ENCODE results near the gene LIX1L.
"Not testable (repeated sequence)": the region's sequence is repeated elsewhere in the genome, so short reads cannot be mapped to it uniquely, and the experiment has no call there.

LIX1L gene

GRCh38 chr1:145936247-145936646, 21.6 kb downstream of the LIX1L start:
- no peak for DNase-seq (ENCODE audit: low read depth)

GRCh38 chr1:145935708-145936107, 22.1 kb downstream of the LIX1L start:
- no peak for DNase-seq (ENCODE audit: low read depth)

- DNase-seq (ENCODE audit: low read depth): not testable (repeated sequence)
These were observed 25.3 kb downstream of the LIX1L start for GRCh38 chr1:145932522-145933009.

DNA sequence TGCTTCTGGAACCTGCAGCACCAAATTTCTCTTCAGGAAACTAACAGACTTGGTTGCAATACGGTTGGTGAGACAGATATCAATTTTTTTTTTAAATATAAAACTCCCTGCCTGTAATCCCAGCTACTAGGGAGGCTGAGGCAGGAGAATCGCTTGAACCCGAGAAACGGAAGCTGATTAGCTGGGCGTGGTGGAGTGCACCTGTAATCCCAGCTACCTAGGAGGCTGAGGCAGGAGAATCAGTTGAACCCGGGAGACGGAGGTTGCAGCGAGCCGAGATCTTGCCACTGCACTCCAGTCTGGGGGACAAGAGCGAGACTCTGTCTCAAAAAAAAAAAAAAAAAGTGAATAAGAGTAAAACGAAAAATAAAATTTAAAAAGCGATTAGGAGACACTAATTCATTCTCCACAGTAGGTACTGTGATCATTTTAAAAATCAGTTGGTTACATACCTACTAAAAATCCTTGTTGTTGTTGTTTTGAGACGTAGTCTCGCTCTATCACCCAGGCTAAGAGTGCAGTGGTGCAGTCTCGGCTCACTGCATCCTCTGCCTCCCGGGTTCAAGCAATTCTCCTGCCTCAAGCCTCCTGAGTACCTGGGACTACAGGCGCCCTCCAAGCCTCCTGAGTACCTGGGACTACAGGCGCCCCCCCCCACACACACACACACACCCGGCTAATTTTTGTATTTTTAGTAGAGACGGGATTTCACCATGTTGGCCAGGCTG, 29.7 kb downstream of the LIX1L start:
- DNase-seq (ENCODE audit: low read depth): no peak

DNA sequence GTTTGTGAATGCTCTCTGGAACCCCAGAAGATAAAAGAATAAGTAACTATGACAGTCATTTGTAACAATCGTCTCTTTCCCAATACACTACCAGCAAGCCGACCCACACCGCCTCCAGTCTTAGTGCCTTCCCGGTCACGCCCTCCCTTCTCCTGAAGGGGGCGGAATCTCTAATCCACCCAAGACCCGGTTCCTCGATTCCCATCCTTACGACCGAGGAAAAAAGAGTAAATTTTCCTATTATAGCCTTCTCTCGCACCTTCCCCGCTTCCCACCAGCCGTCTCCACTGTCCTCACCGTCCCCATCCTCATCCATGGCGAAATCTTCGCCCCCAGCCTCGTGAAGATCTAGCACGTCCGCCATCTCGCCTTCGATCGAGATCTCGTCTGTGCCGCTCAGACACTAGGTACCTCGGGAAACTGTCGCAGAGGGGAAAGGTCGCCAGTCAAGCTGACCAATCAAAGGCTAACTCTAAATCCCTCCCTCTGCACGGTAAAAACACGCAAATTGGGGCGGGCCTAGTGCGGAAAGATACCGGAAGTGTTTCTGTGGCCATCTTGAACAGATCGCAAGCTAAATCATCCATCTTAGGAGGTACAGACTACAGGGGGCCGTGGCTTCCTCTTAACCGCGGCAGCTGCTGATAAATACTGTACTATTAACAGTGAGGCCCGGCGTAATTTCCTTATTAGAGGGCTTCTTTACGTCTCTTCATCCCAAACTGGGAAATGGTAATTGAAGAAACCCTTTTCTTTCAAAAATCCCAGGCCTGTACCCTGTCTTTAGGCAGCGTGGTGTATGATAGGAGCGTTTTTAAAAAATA, 30.5 kb downstream of the LIX1L start, which contains the start of gene RBM8A:
Gene RBM8A (minus strand): TSS at position 422 of the 824 bp plus-strand sequence. CDS start 58 bp downstream, at position 364.
- DNase-seq (ENCODE audit: low read depth): peak; percentile 93

DNA sequence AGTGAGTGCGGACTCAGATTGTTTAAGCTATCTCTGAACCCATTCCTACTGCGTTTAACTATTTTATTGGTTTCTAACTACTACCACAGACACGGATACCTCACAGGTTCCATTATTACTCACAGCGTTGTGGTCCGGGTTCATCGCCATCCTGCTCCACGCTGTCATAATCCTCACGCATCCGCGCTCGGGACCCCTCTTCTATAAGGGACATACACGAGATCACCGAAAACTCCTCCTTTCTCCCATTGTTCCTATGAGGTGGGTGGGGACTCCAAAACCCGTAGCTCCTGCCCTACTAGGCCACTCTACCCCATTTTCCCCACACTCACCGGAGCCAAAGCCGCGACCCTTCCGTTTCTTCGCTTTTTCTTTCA, 31.1 kb downstream of the LIX1L start:
- DNase-seq (ENCODE audit: low read depth): no peak

GRCh38 chr1:145922266-145922665, 35.6 kb downstream of the LIX1L start:
- DNase-seq (ENCODE audit: low read depth): no peak

DNA sequence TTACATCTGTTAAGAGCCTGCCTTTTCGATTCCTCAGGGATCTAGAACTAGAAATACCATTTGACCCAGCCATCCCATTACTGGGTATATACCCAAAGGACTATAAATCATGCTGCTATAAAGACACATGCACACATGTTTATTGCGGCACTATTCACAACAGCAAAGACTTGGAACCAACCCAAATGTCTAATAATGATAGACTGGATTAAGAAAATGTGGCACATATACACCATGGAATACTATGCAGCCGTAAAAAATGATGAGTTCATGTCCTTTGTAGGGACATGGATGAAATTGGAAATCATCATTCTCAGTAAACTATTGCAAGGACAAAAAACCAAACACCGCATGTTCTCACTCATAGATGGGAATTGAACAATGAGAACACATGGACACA, 37.5 kb downstream of the LIX1L start:
- not testable (repeated sequence) for DNase-seq (ENCODE audit: low read depth)

DNA sequence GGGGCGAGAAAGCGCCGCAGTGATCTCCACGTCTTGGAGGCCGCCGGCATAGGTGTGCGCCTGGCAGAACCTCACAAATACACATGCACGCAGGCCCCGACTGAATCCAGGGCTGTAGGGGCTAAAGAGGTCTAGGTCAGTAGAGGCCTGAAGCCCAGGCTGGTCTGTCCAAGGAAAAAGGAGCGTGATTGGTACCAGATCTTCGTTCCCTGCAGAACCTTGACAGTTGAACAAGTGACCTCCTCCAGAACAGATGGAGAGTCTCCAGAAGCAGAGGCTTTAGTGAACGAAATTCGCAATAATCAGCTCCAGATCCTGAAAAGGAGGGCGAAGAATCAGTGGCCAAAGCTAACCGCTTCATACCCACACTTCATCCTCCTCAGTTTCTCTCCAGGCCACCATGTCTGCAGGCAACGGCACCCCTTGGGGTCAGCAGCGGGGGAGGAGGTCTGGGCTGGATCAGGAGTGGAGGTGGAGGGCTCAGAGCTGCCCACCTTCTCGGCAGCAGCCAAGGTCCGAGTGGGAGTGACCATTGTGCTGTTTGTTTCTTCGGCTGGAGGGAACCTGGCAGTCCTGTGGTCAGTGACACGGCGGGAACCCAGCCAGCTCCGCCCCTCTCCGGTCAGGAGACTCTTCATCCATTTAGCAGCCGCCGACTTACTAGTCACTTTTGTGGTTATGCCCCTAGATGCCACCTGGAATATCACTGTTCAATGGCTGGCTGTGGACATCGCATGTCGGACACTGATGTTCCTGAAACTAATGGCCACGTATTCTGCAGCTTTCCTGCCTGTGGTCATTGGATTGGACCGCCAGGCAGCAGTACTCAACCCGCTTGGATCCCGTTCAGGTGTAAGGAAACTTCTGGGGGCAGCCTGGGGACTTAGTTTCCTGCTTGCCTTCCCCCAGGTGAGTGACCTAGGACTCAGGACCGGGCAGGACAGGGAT, 38.6 kb downstream of the LIX1L start:
- no peak for DNase-seq (ENCODE audit: low read depth)

DNA sequence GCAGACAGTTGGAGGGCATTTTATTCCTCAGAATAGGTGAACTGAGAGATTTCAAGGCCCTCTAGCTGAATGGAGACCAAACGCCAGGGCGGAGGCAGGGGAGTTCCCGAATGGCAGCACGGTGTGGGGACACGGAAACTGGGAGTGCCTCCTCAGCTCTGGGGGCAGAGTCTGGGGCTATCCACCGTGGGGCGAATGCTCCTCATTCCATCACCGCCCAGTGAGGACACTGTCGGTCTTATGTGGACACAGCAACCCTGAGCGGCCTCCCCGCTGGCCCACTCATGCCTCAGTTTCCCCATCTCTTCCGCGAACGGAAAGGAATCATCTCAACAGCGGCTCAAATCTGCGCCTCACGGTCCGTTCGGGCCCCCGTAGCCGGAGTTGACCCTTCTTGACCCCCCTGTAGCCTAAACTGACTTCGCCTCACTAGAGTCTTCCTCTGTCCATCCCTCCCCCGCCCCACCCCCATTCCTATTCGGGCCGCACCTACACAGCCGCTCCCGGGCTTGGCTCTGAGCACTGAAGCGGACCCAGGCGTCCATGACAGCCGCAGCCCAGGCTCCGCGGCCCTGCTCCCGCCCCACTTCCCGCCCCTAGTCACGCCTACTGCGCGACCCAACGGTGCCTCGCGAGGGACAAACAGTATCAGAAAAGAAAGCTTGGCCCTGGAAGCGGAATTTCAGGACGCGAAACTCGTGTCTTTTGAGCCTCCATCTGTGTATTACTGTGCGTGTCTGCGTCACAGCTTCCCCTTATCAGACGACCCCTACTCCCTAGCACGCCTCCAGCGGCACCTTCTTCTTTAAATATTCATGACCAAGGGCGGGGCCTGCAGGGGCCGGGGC, 39.4 kb downstream of the LIX1L start, which contains the start of gene PEX11B:
Gene PEX11B (minus strand): TSS at position 574 of the 848 bp plus-strand sequence. CDS start 29 bp downstream, at position 545.
- DNase-seq (ENCODE audit: low read depth): peak; percentile 89

- DNase-seq (ENCODE audit: low read depth): no peak
These were observed 40.2 kb downstream of the LIX1L start for GRCh38 chr1:145917595-145917994.

- DNase-seq (ENCODE audit: low read depth): no peak
These were observed 41.1 kb downstream of the LIX1L start for GRCh38 chr1:145916745-145917144.

- DNase-seq (ENCODE audit: low read depth): no peak
These were observed 45.6 kb downstream of the LIX1L start for GRCh38 chr1:145912128-145912641.

- no peak for DNase-seq (ENCODE audit: low read depth)
These were observed 49.2 kb downstream of the LIX1L start for GRCh38 chr1:145908653-145909052.

DNA sequence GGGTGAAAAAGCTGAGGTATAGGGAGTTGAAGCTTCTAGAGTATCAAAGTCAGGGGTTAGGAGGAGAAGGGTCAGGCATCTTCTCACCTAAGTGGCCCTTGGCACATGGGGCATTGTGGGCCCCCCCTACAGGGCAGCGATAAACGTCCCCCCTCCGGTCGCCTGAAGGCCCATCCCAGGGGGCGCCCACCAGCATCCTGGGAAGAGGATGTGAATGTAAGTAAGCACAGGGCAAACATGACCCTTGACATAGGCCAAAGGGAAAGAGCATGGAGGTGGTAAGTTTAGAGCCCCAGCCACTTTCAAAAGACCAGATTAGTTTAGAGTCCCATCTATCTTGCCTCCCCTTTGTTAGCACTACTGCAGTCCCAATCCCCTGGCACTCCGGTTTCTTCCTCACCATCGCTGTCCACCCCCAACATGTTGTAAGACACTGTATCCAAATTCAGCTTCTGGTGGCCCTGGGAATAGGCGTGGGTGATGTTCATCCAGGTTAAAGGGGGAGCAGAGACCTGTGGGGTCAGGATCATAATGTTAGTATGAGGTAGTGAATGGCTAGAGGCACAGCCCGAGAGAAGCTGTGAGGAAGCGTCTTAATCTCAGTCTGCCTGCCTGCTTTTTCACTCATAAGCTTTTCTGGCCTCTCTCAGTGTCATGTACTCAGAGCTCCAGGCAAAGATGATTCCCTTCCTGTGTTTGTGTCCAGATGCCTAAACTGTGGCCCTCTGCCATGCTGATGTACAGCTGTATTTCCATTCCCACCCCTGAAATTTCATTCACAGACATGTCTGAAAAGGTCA, 50.7 kb downstream of the LIX1L start:
- no peak for DNase-seq (ENCODE audit: low read depth)

GRCh38 chr1:145901312-145902021, 56.4 kb downstream of the LIX1L start:
- no peak for DNase-seq (ENCODE audit: low read depth)

DNA sequence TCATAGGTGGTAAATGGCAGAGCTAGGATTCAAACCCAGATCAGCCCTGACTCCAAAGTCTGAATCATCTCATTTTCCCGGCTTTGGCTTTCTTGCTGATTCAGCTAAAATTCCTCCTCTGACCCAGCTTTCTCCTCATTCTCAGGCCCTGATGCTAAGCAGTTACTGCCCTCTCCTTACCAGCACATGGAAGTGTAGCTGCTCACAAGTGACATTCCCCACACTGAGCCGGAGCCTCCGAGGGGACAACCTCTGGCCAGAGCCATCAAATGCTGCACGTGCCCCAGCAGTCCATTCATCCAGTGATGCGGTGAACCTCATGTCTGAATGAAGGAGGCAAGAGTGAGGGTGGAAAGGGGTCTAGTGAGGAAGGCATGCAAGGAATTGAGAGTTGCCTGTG, 59.1 kb downstream of the LIX1L start:
- no peak for DNase-seq (ENCODE audit: low read depth)

DNA sequence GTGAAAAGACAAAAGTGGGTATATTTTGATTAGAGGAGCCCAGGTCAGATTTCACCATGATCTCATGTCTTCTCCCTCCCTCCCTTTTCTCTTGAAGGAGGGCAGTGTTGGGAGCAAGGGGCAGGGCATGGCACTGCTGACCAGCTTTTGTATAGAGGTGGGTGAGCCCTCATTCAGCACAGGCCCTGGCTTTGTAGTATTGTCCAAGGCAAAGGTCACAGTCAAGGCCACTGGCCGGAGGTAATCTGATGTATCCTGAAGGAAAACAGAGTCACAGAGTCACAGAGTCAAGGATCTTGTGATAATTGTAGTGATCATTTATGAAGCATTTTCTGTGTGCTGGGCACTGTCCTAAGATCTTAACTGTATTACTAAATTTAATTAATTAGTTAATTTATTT, 59.8 kb downstream of the LIX1L start:
- no peak for DNase-seq (ENCODE audit: low read depth)

DNA sequence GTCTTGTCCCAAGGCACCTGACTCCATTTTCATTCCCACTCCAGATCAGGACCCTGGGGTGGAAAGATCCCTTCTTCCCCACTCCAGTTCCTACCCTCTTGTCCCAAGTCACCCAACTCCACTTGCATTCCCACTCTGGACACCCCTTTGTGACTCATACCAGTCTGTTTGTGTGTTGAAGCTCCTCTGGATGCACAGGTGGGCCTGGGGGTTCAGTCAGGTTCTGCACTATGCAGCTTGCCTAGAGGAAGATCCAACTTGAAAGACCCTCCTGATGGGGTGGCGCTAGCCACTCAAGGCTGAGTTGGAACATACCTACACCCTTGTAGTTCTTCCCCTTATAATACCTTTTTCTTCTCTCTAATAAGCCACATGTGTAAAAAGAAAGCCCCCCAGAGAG, 62.3 kb downstream of the LIX1L start:
- no peak for DNase-seq (ENCODE audit: low read depth)
